ENCODE data around the gene SKAP1.
"Not testable (repeated sequence)": the region's sequence is repeated elsewhere in the genome, so short reads cannot be mapped to it uniquely, and the experiment has no call there.

SKAP1 gene

DNA sequence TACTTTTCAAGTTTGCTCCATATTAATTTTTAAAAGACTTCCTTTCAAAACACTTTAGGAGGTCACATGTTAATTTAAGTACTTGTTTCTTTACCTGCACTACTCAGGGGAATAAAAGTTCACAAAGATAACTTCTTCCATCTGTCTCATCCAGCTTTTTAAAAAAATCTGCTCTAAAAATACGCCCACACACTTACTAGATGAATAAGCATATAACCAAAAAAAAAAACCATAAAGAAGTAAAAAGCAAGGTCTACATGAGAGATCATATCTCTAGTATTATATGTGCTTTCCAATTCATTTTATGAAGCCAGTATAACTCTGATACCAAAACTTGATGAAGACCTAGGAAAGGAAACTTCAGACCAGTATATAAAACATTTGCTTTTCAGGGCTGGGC is 17.2 kb downstream of the SKAP1 start:
- no peak for DNase-seq

DNA sequence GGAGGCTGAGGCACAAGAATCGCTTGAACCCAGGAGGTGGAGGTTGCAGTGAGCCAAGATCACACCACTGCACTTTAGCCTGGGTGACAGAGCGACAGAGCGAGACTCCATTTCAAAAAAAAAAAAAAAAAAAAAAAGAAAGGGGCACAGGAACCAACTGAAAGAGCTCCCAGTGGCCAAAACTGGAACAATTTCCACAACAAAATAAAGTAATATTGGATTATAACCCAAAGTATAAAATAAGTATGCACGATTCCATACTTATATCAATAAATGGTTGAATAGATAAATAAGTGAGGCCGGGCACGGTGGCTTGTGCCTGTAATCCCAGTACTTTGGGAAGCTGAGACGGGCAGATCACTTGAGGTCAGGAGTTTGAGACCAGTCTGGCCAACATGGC is 19.2 kb downstream of the SKAP1 start:
- DNase-seq, result not testable (repeated sequence)

GRCh38 chr17:48409607-48410006 is 20.4 kb downstream of the SKAP1 start:
- no peak for DNase-seq

DNA sequence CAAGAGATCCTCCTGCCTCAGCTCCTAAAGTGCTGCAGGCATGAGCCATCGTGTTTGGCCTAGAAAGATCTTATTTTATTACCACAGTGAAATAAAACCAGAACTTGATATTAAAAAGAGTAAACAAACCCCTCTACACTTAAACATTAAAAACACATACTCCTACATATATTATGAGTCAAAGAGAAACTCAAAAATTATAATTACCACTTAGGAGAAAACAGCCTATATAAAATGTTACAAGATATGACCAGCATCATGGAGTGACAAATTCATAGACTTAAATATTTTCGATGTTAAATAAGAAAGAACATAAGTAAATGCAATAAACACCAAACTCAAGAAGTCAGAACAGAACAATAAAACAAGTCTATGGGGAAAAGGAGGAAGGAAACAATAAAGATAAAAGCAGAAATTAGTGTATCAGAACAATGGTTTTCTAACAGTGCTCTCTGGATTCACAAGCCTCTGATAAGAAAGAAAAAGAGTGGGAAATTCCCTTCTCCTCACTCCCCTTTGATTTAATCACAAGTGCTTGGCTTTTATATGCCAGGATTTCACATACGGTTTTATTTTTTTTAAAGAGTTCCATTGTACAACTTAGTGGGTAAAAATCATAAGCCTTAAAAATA is 23.0 kb downstream of the SKAP1 start:
- no peak for DNase-seq

GRCh38 chr17:48394821-48395220 is 35.2 kb downstream of the SKAP1 start:
- DNase-seq, result no peak

DNA sequence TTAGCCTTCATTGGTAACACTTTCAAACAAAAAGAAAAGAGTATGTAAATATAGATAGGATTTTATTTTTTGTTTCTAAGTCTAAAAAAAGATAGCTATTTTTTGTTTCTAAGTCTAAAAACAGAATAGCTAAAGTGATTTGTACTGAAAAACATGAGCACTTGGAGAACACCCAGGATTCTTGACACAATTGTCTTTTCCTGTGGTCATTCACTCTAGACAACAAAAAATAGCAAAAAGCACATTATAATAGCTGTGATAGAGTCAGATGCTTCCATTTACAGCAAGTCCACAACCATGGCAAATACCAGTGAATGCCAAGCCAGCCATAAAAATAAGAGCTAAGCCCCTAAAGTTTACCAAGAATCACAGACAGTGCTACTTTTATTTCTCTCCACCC is 36.7 kb downstream of the SKAP1 start:
- no peak for DNase-seq

- DNase-seq, result no peak
These were observed 37.2 kb downstream of the SKAP1 start for GRCh38 chr17:48392857-48393256.

DNA sequence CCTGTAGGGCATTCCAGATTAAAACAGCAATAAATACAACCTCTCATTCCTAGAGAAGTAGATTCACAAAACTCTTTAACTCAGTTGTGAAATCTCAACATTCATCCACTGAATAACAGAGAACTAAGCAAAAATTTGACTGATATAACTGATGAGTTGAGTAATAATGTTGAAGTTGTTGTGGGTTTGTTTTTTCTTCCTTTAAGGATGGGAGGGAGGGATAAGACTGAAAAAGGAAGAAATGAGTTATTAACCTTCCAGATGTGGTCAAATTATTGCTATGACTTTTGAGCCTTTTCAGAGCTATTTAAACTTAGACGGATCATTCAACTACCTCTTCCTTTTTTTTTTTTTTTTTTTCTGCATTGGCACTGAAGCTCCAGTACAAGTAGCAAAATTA is 38.6 kb downstream of the SKAP1 start:
- no peak for DNase-seq

- no peak for DNase-seq
These were observed 40.1 kb downstream of the SKAP1 start for GRCh38 chr17:48389903-48390302.

DNA sequence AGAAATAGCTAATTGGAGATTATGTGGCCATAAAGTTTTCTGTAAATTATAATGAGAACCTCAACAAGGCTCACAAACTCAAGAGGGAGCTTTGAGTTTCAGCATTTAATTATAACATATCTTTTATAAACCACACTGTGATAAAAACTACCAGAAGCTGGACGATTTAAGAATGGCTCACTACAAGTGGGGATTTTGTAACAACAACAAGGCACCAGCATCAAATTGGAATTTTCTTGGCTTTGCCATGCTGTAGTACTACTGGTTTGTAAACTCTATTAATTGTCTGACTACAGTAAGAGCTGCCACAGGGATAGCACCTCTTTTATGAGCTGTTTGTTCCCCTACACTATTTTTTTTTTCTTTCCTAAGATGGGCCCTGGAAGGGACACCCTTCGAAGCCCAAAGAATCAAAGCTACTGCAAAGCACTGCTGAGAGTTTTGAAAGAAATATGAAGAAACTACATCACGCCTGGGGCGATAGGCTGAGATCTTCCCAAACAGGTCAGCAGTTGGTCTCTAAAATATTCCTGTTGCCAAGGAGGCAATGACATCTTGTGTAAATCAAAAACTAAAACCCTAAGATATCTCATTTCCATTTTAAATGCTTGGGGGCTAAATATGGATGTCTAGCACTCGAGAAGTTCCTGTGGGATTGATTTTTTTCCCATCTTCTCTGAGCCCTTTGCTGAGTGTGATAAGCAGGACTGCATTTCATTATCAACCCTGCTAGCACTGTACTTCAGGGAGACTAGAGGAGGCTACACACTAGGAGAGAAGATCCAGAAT is 40.9 kb downstream of the SKAP1 start:
- no peak for DNase-seq

DNA sequence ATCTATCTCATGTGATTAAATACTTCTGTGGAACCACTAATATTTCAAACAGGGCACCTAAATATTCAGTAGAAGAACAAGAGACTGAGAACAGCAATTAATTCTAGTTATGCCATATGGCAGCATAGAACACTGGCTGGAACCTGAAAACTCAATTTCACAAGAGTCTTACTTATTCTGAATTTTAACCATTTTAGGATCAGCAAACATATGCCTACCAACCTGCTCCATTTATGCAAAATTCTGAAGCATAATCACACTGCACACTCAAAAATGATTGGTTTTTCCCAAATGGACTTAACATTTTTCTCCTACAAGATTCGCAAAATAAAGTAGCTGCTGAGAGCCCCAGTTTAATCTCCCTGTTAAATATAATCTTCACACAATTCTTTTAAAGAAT is 43.2 kb downstream of the SKAP1 start:
- DNase-seq, result no peak

GRCh38 chr17:48385319-48385718 is 44.7 kb downstream of the SKAP1 start:
- DNase-seq, result no peak

DNA sequence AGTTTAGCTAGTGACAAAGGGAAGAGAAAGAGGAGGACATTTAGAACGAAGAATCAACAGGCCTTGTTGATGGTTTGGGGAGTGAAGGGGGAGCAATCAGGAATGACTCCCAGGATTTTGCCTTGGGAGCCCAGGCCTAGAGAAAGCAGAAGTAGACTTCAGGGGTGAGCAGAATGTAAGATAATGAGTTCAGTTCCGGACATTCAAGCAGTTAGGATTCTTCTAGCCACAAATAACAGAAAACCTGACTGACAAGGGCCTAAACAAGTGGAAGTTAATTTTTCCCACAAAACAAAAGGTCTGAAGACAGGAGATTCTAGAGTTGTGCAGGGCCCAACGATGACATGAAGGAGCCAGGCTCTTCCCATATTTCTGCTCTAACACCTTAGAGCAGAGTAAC is 45.9 kb downstream of the SKAP1 start:
- no peak for DNase-seq

GRCh38 chr17:48382989-48383388 is 47.0 kb downstream of the SKAP1 start:
- DNase-seq, result no peak

DNA sequence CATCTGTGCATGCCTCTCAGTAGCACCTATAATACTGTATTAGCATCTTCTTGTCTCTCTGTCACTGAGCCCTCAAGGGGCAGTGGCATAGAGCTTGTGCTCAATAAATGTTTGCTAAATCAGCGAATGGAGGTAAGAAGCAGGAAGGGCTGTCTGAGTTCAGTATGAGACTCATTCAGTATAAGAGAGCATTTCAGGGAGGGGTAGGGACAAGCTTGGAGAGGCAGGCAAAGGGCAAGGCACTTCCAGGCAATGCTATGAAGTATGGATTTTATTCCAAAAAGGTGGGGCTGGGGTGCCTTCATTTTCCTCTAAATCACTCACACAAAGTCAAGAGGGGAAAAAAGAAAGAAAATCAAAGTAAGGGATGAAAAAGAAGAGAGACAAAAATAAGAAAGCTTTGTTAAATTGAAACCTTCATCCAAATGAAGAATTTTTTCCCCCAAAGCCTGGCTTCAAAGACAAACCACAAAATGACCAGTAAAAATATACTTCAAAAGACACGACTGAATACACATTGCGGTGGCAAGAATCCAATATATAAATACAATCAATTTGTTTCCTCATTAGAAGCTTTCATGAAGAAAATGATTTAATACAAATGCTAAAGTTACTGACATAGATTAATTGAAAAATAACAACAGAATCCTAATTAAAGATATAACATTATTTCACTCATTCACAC is 51.2 kb downstream of the SKAP1 start:
- no peak for DNase-seq

DNA sequence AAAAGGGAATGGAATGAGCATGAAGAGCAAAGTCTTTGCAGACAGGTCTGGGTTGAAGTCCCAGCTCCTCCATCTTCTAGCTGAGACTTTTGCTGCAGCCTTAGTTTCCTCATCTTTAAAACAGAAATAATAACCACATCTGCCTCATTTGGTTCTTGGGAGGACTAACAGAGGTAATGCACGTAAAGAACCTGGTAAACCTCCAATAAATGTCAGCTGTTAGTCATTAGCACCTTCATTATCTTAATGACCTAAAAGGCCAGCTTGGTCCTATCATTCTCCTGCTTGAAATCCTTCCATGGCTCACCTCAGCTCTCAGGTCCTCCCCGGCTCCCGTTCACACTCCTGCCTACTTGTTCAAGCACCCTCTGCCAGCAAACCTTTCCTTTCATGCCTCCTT is 51.8 kb downstream of the SKAP1 start:
- no peak for DNase-seq

DNA sequence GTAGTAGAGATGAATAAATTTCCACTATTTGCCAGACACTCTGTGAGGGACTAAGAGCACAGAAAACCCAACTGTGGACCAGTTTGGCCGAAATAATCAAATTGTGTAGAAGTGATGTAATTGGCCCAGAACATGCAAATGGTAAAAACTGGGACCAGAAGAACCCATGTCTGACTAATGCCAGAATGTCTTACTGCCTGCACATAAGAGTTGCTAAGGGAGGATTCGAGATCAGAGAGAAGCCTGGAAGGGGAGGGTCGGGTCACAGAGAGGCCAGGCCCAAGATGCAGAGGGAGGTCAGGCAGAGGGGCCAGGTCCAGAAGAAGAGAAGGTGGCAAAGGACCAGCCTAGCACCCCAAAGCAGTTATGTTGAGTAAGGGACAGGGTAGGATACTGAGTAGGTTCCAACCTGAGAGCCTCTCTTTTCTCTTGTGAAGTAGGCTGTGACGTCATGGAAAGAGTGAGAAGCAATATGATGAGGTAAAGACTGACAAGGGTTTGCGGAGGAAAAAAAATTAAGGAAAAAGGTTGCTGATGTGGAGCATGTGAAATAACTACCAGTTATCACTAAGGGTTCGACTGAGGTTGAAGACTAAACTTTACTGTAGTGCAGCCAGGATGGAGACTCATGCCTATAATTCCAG is 53.2 kb downstream of the SKAP1 start:
- no peak for DNase-seq

DNA sequence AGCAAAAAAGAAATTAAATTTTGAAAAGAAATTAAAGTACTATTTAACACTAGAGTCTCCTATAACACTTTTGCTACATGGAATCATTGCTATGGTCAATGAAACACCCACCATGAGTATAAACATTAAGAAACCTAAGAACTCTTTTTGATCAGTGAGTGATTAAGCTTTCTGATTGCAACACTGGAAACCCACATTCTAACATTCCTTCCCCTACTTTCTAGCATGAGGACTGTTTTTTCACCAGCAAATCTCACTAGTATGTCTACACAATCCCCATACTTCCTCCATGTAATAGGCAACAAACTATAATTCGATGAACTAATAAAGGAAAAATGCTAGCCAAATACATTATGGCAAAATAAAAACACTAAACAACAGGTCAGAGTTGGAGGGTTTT is 54.7 kb downstream of the SKAP1 start:
- DNase-seq, result no peak

DNA sequence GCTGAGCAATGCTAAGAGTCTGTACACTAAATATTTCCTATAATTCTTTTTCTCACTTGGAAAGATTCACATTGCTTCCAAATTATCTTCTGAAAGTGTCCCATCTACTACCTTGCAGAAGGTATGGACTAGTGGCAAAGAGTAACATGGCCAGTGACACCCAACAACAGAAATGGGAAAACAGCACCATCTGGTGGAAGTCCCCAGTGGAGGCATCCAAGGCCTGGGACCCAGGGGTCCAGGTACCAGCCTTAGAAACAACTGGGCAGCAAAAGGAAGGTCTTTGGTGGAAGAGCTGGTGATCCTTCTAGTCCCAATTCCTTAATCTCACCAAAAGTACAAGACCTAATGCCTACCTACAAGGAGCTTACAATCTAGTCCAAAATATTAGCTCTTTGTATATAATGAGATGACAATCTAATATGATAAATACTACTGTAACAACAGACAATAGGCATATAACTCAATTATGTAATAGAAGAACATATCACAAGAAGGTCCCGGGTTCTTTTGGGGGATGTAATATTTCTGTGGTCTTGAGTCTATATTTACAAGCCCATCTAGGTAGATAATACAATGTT is 55.3 kb downstream of the SKAP1 start:
- DNase-seq, result peak; percentile 42 to 50 (median 48)

DNA sequence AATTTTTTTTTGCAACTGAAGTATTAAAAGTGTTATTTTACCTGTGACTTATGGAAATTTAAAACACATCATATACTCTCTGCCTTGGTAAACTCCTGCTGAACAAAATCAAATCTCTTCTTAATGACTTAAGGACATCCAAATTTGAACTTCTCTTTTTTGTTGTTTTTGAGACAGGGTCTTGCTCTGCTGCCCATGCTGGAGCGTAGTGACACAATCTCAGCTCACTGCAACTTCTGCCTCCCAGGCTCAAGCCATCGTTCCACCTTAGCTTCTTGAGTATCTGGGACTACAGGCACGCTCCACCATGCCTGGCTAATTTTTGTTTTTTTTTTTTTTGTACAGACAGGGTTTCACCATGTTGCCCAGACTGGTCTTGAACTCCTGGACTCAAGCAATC is 56.1 kb downstream of the SKAP1 start:
- no peak for DNase-seq

DNA sequence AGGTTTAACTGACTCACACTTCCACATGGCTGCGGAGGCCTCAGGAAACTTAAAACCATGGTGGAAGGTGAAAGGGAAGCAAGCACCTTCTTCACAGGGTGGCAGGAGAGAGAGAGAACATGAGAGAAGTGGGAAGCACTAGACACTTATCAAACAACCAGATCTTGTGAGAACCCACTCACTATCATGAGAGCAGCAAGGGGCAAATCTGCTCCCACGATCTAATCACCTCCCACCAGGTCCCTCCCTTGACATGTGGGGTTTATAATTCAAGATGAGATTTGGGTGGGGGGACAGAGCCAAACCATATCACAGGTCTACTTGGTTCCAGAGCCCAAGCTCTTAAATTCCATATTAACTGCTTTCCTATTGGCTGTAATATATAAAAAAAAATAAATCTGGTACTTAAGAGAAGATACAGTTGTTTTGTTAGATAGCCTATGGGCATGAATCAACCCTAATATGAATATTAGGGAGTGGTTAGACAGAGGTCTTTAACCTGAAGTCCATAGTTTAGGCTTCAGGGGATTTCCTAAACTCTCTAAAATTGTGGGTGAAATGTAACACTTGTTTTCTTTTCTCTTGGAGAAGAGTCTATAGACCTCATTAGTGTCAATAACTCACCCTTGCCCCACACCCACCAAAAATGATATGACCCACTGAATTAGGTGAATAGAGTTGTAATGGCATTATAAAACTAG is 56.7 kb downstream of the SKAP1 start:
- DNase-seq, result no peak

GRCh38 chr17:48368967-48369366 is 61.0 kb downstream of the SKAP1 start:
- DNase-seq, result not testable (repeated sequence)

Data from suppressor macrophage treated with lipopolysaccharide for 1 hour (primary cell).